Right lobe of liver (tissue), 6 donors: ENCODE results near the gene ALDH1A3. TPM values are rescaled to one million over a fixed set of nuclear protein-coding genes. Genes with fewer than 3 reads are reported as not detected.

Experiments used
- ATAC-seq, 4 donors: fragments of 200-7000 bp; cut with Tn5 transposase; one replicate each; pipeline ENCODE4 v1.9.1; 2020; ENCODE audit warnings: mild to moderate bottlenecking in 4 of 4, moderate library complexity in 4 of 4
- DNase-seq, 3 donors: peaks; one replicate each; pipeline ENCODE4 v3.0.0-alpha.2; 2020
- H3K27ac ChIP-seq, 3 donors: fragments of 200-600 bp; one replicate each; pipeline ENCODE4 v1.8.0; 2022
- H3K27me3 ChIP-seq, 2 donors: fragments of 200-600 bp; one replicate each; pipeline ENCODE4 v1.8.0; 2022
- H3K36me3 ChIP-seq, 4 donors: fragments of 200-600 bp; sonication (generic) in 1 of 4; one replicate each; pipeline versions ENCODE4 v1.5.1 to v1.8.0; 2017 to 2022; ENCODE audit warnings: control low read depth in 1 of 4
- H3K4me1 ChIP-seq, 4 donors: fragments of 200-600 bp; sonication (generic) in 1 of 4; one replicate each; pipeline versions ENCODE4 v1.5.1 to v1.8.0; 2017 to 2022; ENCODE audit warnings: control low read depth in 1 of 4
- H3K4me3 ChIP-seq, 3 donors: fragments of 200-600 bp; one replicate each; pipeline ENCODE4 v1.8.0; 2022
- H3K9me3 ChIP-seq, 4 donors: fragments of 200-600 bp; sonication (generic) in 1 of 4; one replicate each; pipeline versions ENCODE4 v1.5.1 to v1.8.0; 2017 to 2022; ENCODE audit warnings: control low read depth in 1 of 4
- POLR2A ChIP-seq: fragments of 450-650 bp; IDR thresholded peaks from one replicate; pipeline ENCODE4 v1.6.1; 2017; ENCODE audit warnings: antibody characterized with exemption, mild to moderate bottlenecking
- WGBS: methylation state at CpG from one replicate; pipeline ENCODE4 v1.1.6; 2018; ENCODE audit warnings: low coverage, low lambda C conversion rate; ENCODE audit not compliant: insufficient coverage; ENCODE audit errors: missing lambda C conversion rate; 5-methylcytosine and 5-hydroxymethylcytosine counted together
- intact Hi-C, 2 donors: fragments of 100-400 bp; cut with DNase I; formaldehyde crosslinking; loops; one replicate each; pipeline versions ENCODE4 v1.11.2 to v1.14.1; 2022
- total RNA-seq, 6 experiments: library from RNA; depleted of rRNA in 2 of 6; stranded (reverse); fragments of >200 nt in 2 of 6; fragmentation: NEBNext Ultra II Directional in 3 of 6; extraction: Animal tissue kit (Norgen Biotek cat#: 25700) in 3 of 6; gene quantifications; one replicate each; pipeline versions ENCODE4 v1.1.0 to v1.2.4, GENCODE V29; 2016 to 2023
- TF ChIP-seq, protein P1 (sequence below), 4 donors: fragments of 200-600 bp in 3 of 4; fragments of 450-650 bp in 1 of 4; IDR thresholded peaks; one replicate each; pipeline versions ENCODE4 v1.5.1 to v1.8.0; 2016 to 2022; ENCODE audit warnings: antibody characterized with exemption in 4 of 4, mild to moderate bottlenecking in 2 of 4
- donor health status: DM: no; HTN: yes; CAD: no.
- donor health status: DM: no; HTN: no; CAD: no.
- donor health status: DM: no; HTN: no; CAD: no.
- donor health status: DM: no; HTN: yes; CAD: no.
- donor health status: DM: no; HTN: yes; CAD: no.

The ALDH1A3 gene
- total RNA-seq, 6 experiments from 2014 or later = 1.6 to 7.8 (median 4.2) TPM

DNA sequence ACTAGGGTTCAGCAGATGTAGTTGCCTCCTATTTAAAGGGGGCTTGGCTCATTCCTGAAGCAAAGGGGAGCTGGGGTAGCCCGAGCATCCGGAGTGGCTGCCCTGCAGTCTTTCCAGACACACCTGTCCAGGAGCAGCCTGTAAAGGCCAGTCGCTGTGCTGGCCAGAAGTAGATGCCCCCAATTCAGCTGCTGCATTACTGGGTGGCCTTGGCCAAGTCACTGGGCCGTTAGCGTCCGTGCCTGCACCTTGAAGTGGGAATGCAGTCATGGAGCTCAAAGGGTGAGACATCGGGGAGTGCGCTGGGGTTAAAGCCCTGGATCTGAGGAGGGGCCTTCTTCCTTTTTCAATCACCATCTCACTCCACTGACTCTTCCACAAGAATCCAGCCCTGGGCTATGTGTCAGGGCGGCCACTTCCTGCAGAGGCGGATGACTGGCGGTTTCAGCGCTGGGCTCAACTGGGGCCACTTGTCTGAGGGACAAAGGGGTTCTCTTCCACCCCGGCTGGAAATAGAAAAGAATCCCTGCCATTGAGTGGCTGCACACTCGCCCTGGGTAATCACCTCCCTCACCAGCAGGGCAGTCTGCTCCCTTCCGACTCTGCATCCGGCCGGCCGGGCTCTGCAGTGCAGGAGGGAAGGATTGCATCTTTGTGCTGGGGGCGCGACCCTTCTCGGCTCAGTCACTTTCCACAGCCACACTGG lies 11.8 kb downstream of the ALDH1A3 start:
- peak in 1 of 3 donors; percentile 39 for DNase-seq
- H3K4me1 ChIP-seq = no peaks in the 10 kb centered on the region

GRCh38 chr15:100892013-100892355 lies 12.4 kb downstream of the ALDH1A3 start:
- Histone ChIP-seq H3K27me3 (no peaks in the 10 kb centered on the region), H3K4me3 (no peak overlapping the region), H3K27ac (no peak overlapping the region), H3K9me3 (no peaks in the 10 kb centered on the region), H3K4me1 (no peaks in the 10 kb centered on the region), H3K36me3 (no peaks in the 10 kb centered on the region)
- ATAC-seq (no peak), DNase-seq (no peak)
- 61% methylated on average over 2 of the region's 6 CpGs for WGBS
- intact Hi-C loops = no loop called here
- TF ChIP-seq, protein P1, sequence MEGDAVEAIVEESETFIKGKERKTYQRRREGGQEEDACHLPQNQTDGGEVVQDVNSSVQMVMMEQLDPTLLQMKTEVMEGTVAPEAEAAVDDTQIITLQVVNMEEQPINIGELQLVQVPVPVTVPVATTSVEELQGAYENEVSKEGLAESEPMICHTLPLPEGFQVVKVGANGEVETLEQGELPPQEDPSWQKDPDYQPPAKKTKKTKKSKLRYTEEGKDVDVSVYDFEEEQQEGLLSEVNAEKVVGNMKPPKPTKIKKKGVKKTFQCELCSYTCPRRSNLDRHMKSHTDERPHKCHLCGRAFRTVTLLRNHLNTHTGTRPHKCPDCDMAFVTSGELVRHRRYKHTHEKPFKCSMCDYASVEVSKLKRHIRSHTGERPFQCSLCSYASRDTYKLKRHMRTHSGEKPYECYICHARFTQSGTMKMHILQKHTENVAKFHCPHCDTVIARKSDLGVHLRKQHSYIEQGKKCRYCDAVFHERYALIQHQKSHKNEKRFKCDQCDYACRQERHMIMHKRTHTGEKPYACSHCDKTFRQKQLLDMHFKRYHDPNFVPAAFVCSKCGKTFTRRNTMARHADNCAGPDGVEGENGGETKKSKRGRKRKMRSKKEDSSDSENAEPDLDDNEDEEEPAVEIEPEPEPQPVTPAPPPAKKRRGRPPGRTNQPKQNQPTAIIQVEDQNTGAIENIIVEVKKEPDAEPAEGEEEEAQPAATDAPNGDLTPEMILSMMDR (IDR thresholded peaks at IDR 0.05) = no peak
- no peak for TF ChIP-seq POLR2A

More for the DNA sequence above, 11.8 kb downstream of the ALDH1A3 start:
- ATAC-seq = peak; percentile 26 to 41 (median 32)
- no peaks in the 10 kb centered on the region for H3K9me3 ChIP-seq
- intact Hi-C loops = no loop called here
- H3K4me3 ChIP-seq = no peak overlapping the region
- H3K27ac ChIP-seq = no peak overlapping the region
- 10% methylated on average over 4 of the region's 21 CpGs for WGBS
- no peak for TF ChIP-seq POLR2A
- TF ChIP-seq, protein P1 (IDR thresholded peaks at IDR 0.05) = no peak
- no peaks in the 10 kb centered on the region for H3K36me3 ChIP-seq
- H3K27me3 ChIP-seq = no peaks in the 10 kb centered on the region

DNA sequence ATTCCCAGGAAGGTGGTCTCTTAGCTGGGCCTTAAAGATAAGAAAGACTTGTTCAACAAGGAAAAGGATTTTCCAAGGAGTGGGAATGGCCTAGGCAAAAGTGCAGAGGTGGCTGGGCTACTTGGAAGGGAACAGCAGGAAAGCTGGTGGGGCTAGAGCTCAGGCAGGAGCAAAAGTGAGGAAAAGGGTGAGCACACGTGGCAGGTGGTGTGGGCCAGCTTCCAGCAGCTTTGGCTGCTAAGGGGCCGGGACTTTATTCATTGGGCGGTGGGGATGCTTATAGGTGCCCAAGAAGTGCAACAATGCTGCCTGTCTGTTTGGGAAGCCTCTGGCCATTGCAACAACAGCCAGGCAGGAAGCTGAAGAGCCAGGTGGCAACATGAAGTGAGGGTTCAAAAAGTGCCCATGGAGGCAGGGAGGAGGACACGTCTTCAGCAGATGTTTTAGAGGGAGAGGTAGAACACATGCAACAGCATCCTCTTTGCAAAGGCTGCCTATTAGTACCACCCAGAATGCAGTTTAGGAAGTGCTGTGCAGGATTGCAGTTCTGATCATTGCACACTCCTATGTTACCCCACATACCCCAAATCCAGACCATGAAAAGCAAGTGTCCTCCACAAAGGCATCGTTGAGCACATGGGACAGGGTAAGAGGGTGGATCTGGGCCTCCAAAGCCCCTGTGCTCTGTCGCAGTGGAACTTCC lies 13.8 kb downstream of the ALDH1A3 start:
- TF ChIP-seq, protein P1 (IDR thresholded peaks at IDR 0.05) = no peak
- TF ChIP-seq POLR2A = no peak
- Histone ChIP-seq H3K27ac (no peak overlapping the region), H3K9me3 (no peaks in the 10 kb centered on the region), H3K4me3 (no peak overlapping the region), H3K4me1 (no peaks in the 10 kb centered on the region), H3K27me3 (no peaks in the 10 kb centered on the region), H3K36me3 (no peaks in the 10 kb centered on the region)
- WGBS = 44% methylated on average over 2 of the region's 6 CpGs
- ATAC-seq = no peak
- DNase-seq = peak in 1 of 3 donors; percentile 14
- intact Hi-C loops = no loop called here

GRCh38 chr15:100893964-100894295 lies 14.3 kb downstream of the ALDH1A3 start:
- intact Hi-C loops = no loop called here
- Histone ChIP-seq H3K27me3 (no peaks in the 10 kb centered on the region), H3K4me3 (no peak overlapping the region), H3K36me3 (no peaks in the 10 kb centered on the region), H3K9me3 (no peaks in the 10 kb centered on the region), H3K27ac (no peak overlapping the region), H3K4me1 (no peaks in the 10 kb centered on the region)
- 59% methylated on average over 5 of the region's 9 CpGs for WGBS
- DNase-seq (peak in 1 of 3 donors; percentile 15), ATAC-seq (no peak)
- TF ChIP-seq, protein P1 (IDR thresholded peaks at IDR 0.05) = no peak
- TF ChIP-seq POLR2A = no peak
